H9 (cell line): ENCODE data around the gene SETD1A. TPM values are rescaled to one million over a fixed set of nuclear protein-coding genes. Genes with fewer than 3 reads are reported as not detected.

Source experiments
- DNase-seq: peaks from one replicate; pipeline ENCODE4 v3.0.0-alpha.2; 2017
- H2AFZ ChIP-seq: one replicate; pipeline ENCODE4 v1.6.1; 2013; ENCODE audit warnings: mild to moderate bottlenecking, low read length, control low read depth, moderate library complexity
- H2AK5ac ChIP-seq: 2 replicates; pipeline ENCODE4 v1.6.1; 2013; ENCODE audit warnings: low read length, control low read depth, mixed read lengths; ENCODE audit not compliant: insufficient read length
- H2BK120ac ChIP-seq: one replicate; pipeline ENCODE4 v1.6.1; 2013; ENCODE audit warnings: low read depth, mild to moderate bottlenecking, low read length, control low read depth, inconsistent platforms; ENCODE audit not compliant: poor library complexity, severe bottlenecking
- H2BK12ac ChIP-seq: 2 replicates; pipeline ENCODE4 v1.6.1; 2013; ENCODE audit warnings: low read length, control low read depth, mixed read lengths, low read depth; ENCODE audit not compliant: insufficient read length
- H2BK15ac ChIP-seq: 2 replicates; pipeline ENCODE4 v1.6.1; 2013; ENCODE audit warnings: low read depth, low read length, control low read depth
- H2BK20ac ChIP-seq: one replicate; pipeline ENCODE4 v1.6.1; 2013; ENCODE audit warnings: low read depth, mild to moderate bottlenecking, low read length, control low read depth, inconsistent platforms; ENCODE audit not compliant: poor library complexity, severe bottlenecking
- H2BK5ac ChIP-seq: 2 replicates; pipeline ENCODE4 v1.6.1; 2013; ENCODE audit warnings: low read length, control low read depth, mixed read lengths; ENCODE audit not compliant: insufficient read length
- H3K14ac ChIP-seq: 2 replicates; pipeline ENCODE4 v1.6.1; 2013; ENCODE audit warnings: low read length, control low read depth; ENCODE audit not compliant: insufficient read depth
- H3K18ac ChIP-seq: 2 replicates; pipeline ENCODE4 v1.6.1; 2013; ENCODE audit warnings: low read depth, mild to moderate bottlenecking, mixed read lengths, low read length, control low read depth; ENCODE audit not compliant: insufficient read length
- H3K23ac ChIP-seq: 2 replicates; pipeline ENCODE4 v1.6.1; 2013; ENCODE audit warnings: low read length, control low read depth, mixed read lengths, low read depth; ENCODE audit not compliant: insufficient read length
- H3K23me2 ChIP-seq: 2 replicates; pipeline ENCODE4 v1.6.1; 2013; ENCODE audit warnings: low read depth, mild to moderate bottlenecking, mixed read lengths, low read length, control low read depth; ENCODE audit not compliant: insufficient read length, poor library complexity, severe bottlenecking
- H3K27ac ChIP-seq: 2 replicates; pipeline ENCODE4 v1.5.1; 2013; ENCODE audit warnings: low read length, control low read depth, mixed read lengths, low read depth; ENCODE audit not compliant: insufficient read length
- H3K27me3 ChIP-seq: 2 replicates; pipeline ENCODE4 v1.6.1; 2013; ENCODE audit warnings: low read length, control low read depth, inconsistent platforms; ENCODE audit not compliant: insufficient read depth
- H3K4ac ChIP-seq: 2 replicates; pipeline ENCODE4 v1.6.1; 2013; ENCODE audit warnings: low read depth, mild to moderate bottlenecking, control low read depth, inconsistent platforms, low read length, moderate library complexity
- H3K4me1 ChIP-seq: 2 replicates; pipeline ENCODE4 v1.6.1; 2013; ENCODE audit warnings: low read length, control low read depth, inconsistent platforms; ENCODE audit not compliant: insufficient read depth
- H3K4me2 ChIP-seq: 2 replicates; pipeline ENCODE4 v1.6.1; 2013; ENCODE audit warnings: low read length, control low read depth, mixed read lengths; ENCODE audit not compliant: insufficient read length, insufficient read depth
- H3K56ac ChIP-seq: 2 replicates; pipeline ENCODE4 v1.6.1; 2013; ENCODE audit warnings: low read depth, mild to moderate bottlenecking, mixed read lengths, low read length, control low read depth; ENCODE audit not compliant: insufficient read length
- H3K79me1 ChIP-seq: 2 replicates; pipeline ENCODE4 v1.6.1; 2013; ENCODE audit warnings: low read depth, mild to moderate bottlenecking, moderate library complexity, low read length, control low read depth, inconsistent platforms; ENCODE audit not compliant: insufficient read depth, poor library complexity, severe bottlenecking
- H3K79me2 ChIP-seq: 2 replicates; pipeline ENCODE4 v1.6.1; 2013; ENCODE audit warnings: low read length, control low read depth, inconsistent platforms; ENCODE audit not compliant: insufficient read depth
- H3K9ac ChIP-seq: 2 replicates; pipeline ENCODE4 v1.6.1; 2013; ENCODE audit warnings: low read length, control low read depth, mixed read lengths; ENCODE audit not compliant: insufficient read length; ENCODE audit errors: extremely low read depth
- H3K9me3 ChIP-seq: one replicate; pipeline ENCODE4 v1.6.1; 2013; ENCODE audit warnings: low read depth, low read length, inconsistent platforms; ENCODE audit not compliant: control insufficient read depth
- H3T11ph ChIP-seq: one replicate; pipeline ENCODE4 v1.6.1; 2013; ENCODE audit warnings: mild to moderate bottlenecking, low read length, control low read depth, inconsistent platforms
- H4K20me1 ChIP-seq: one replicate; pipeline ENCODE4 v1.6.1; 2013; ENCODE audit not compliant: control insufficient read depth, insufficient read length, insufficient read depth
- H4K5ac ChIP-seq: 2 replicates; pipeline ENCODE4 v1.6.1; 2013; ENCODE audit warnings: low read depth, mild to moderate bottlenecking, mixed read lengths, low read length, control low read depth; ENCODE audit not compliant: insufficient read length
- H4K8ac ChIP-seq: replicated peaks from 2 replicates; pipeline ENCODE4 v1.6.1; 2013; ENCODE audit warnings: low read length, control low read depth, mixed read lengths, low read depth; ENCODE audit not compliant: insufficient read length
- H4K91ac ChIP-seq: 2 replicates; pipeline ENCODE4 v1.6.1; 2013; ENCODE audit warnings: low read depth, mild to moderate bottlenecking, moderate library complexity, mixed read lengths, low read length, control low read depth; ENCODE audit not compliant: insufficient read length
- H3K27ac Mint-ChIP-seq, 3 experiments: 2 replicates in 2 of 3; 3 replicates in 1 of 3; pipeline ENCODE4 v1.8.0; 2020 to 2021; ENCODE audit warnings: mixed read lengths in 3 of 3, mild to moderate bottlenecking in 1 of 3, moderate library complexity in 1 of 3
- H3K27me3 Mint-ChIP-seq: 2 replicates; pipeline ENCODE4 v1.8.0; 2021; ENCODE audit warnings: low read depth, mild to moderate bottlenecking, moderate library complexity, mixed read lengths
- H3K36me3 Mint-ChIP-seq, 3 experiments: 2 replicates in 2 of 3; 3 replicates in 1 of 3; pipeline ENCODE4 v1.8.0; 2020 to 2021; ENCODE audit warnings: low read depth in 3 of 3, mixed read lengths in 3 of 3; ENCODE audit not compliant: insufficient read depth in 1 of 3
- H3K4me1 Mint-ChIP-seq, 2 experiments: 2 replicates each; pipeline ENCODE4 v1.8.0; 2020; ENCODE audit warnings: mixed read lengths in 2 of 2
- H3K4me3 Mint-ChIP-seq, 2 experiments: 2 replicates in 1 of 2; 3 replicates in 1 of 2; pipeline ENCODE4 v1.8.0; 2020 to 2021; ENCODE audit warnings: mild to moderate bottlenecking in 2 of 2, mixed read lengths in 2 of 2, moderate library complexity in 1 of 2
- H3K9me3 Mint-ChIP-seq, 2 experiments: 2 replicates in 1 of 2; 3 replicates in 1 of 2; pipeline ENCODE4 v1.8.0; 2020; ENCODE audit warnings: mild to moderate bottlenecking in 2 of 2, mixed read lengths in 2 of 2, moderate library complexity in 1 of 2
- WGBS: extraction: QIAGEN DNeasy Blood & Tissue Kit; methylation state at CpG from one replicate; pipeline ENCODE4 v1.1.7; 2013; ENCODE audit warnings: missing lambda C conversion rate, low lambda C conversion rate, mixed read lengths; ENCODE audit not compliant: insufficient read length; ENCODE audit errors: extremely low coverage; 5-methylcytosine and 5-hydroxymethylcytosine counted together
- total RNA-seq: library from RNA; stranded (reverse); gene quantifications from 2 replicates; pipeline ENCODE4 v1.2.1, GENCODE V29; 2021
- TF ChIP-seq, protein P1 (sequence below): fragments of 200-600 bp; sonication (generic); conservative IDR thresholded peaks from 3 replicates; pipeline ENCODE4 v1.8.0; 2021; ENCODE audit warnings: antibody characterized with exemption, mild to moderate bottlenecking

The SETD1A gene
- total RNA-seq, 1 experiment from 2014 or later = 36.9 TPM

GRCh38 chr16:31006589-31006988 lies 49.0 kb downstream of the SETD1A start:
- peaks cover 5% of the 10 kb centered on the region for H3K23me2 ChIP-seq

More at GRCh38 chr16:31006589-31006988, 49.0 kb downstream of the SETD1A start:
- no peaks in the 10 kb centered on the region; a peak in 1 of 7 replicates for H3K36me3 Mint-ChIP-seq
- no peak for DNase-seq
- no peak overlapping the region for H3K4me3 Mint-ChIP-seq
- no peak overlapping the region for H2BK20ac ChIP-seq
- H3K9me3 Mint-ChIP-seq = no peaks in the 10 kb centered on the region; a peak in 1 of 5 replicates
- no peaks in the 10 kb centered on the region for H4K20me1 ChIP-seq
- no peak overlapping the region for H2BK15ac ChIP-seq
- H3K4ac ChIP-seq = no peak overlapping the region
- H2BK12ac ChIP-seq = no peak overlapping the region
- H4K5ac ChIP-seq = no peak overlapping the region
- H3K23ac ChIP-seq = no peak overlapping the region
- no peak overlapping the region for H2BK120ac ChIP-seq
- no peak overlapping the region for H3K9ac ChIP-seq
- H4K8ac ChIP-seq = no peak overlapping the region
- H3K9me3 ChIP-seq = no peaks in the 10 kb centered on the region
- H3K4me1 Mint-ChIP-seq = peaks cover 27 to 46% of the 10 kb centered on the region in 2 experiments
- no peaks in the 10 kb centered on the region for H3K27me3 ChIP-seq
- H2AK5ac ChIP-seq = no peak overlapping the region
- no peak overlapping the region for H2BK5ac ChIP-seq
- no peak overlapping the region for H3K56ac ChIP-seq
- peaks cover 3% of the 10 kb centered on the region; the same call in 1 of the 2 replicates for H3K4me1 ChIP-seq
- no peak overlapping the region for H3K14ac ChIP-seq
- H3K18ac ChIP-seq = no peak overlapping the region
- WGBS = no CpG with 5 or more reads among the region's 8 CpGs
- no peak overlapping the region for H3K27ac ChIP-seq
- peaks cover 8% of the 10 kb centered on the region for H3K27me3 Mint-ChIP-seq
- H3K27ac Mint-ChIP-seq = no peak overlapping the region
- TF ChIP-seq, protein P1, sequence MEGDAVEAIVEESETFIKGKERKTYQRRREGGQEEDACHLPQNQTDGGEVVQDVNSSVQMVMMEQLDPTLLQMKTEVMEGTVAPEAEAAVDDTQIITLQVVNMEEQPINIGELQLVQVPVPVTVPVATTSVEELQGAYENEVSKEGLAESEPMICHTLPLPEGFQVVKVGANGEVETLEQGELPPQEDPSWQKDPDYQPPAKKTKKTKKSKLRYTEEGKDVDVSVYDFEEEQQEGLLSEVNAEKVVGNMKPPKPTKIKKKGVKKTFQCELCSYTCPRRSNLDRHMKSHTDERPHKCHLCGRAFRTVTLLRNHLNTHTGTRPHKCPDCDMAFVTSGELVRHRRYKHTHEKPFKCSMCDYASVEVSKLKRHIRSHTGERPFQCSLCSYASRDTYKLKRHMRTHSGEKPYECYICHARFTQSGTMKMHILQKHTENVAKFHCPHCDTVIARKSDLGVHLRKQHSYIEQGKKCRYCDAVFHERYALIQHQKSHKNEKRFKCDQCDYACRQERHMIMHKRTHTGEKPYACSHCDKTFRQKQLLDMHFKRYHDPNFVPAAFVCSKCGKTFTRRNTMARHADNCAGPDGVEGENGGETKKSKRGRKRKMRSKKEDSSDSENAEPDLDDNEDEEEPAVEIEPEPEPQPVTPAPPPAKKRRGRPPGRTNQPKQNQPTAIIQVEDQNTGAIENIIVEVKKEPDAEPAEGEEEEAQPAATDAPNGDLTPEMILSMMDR = no peak
- H3K4me2 ChIP-seq = no peak overlapping the region
- H3K79me2 ChIP-seq = no peaks in the 10 kb centered on the region; the same call in 1 of the 2 replicates
- no peak overlapping the region for H4K91ac ChIP-seq
- H2AFZ ChIP-seq = no peak overlapping the region
- no peak overlapping the region for H3T11ph ChIP-seq
- H3K79me1 ChIP-seq = no peaks in the 10 kb centered on the region
